ENCODE data around the gene ZNF865. TPM values are rescaled to one million over a fixed set of nuclear protein-coding genes. Genes with fewer than 3 reads are reported as not detected.

The ZNF865 gene
- total RNA-seq, 5 donors from 2014 or later (not counting 1 experiment from before 2014, with no cell fraction given): 16.3 to 29.4 (median 27.3) TPM

GRCh38 chr19:55620410-55621204 lies 15.2 kb downstream of the ZNF865 start:
- POLR2A ChIA-PET: interaction anchor here in 1 of 2 donors (0.6 kb wide), 1 partner anchor 361 kb away, joined by 3 read pairs; no protein-coding TSS in a partner anchor
- peaks cover 13% of the 10 kb centered on the region for H3K36me3 Mint-ChIP-seq
- Histone ChIP-seq H3K27ac (ENCODE audit: low read length) (no peak overlapping the region), H3K36me3 (ENCODE audit: control insufficient read depth in 2 of 2, extremely low read depth in 1 of 2, insufficient read depth in 1 of 2, low read length in 1 of 2) (peaks cover 8 to 17% of the 10 kb centered on the region in 2 donors), H3K4me3 (ENCODE audit: control insufficient read depth in 1 of 2, extremely low read depth in 1 of 2, low read length in 1 of 2) (no peak overlapping the region), H3K27me3 (replicated peaks in 1 of 2; ENCODE audit: control insufficient read depth in 2 of 2, extremely low read depth in 1 of 2, insufficient read depth in 2 of 2, low read length in 1 of 2) (no peaks in the 10 kb centered on the region), H3K9me3 (no peaks in the 10 kb centered on the region), H3K4me1 (ENCODE audit: control insufficient read depth in 1 of 2, extremely low read depth in 1 of 2, insufficient read depth in 2 of 2, low read length in 2 of 2) (peaks cover 18 to 27% of the 10 kb centered on the region in 2 experiments)
- no peaks in the 10 kb centered on the region for H3K9me3 Mint-ChIP-seq
- ATAC-seq (replicated peaks in 1 of 4) (peak in 1 of 4 experiments; percentile 11), DNase-seq (peak in 8 of 35 experiments; percentile 16 to 54 (median 38))
- H3K4me3 Mint-ChIP-seq: peak overlapping the region in 1 of 3 donors; percentile 35
- no peaks in the 10 kb centered on the region for H3K27me3 Mint-ChIP-seq
- CTCF ChIA-PET: interaction anchor here in 1 of 2 donors (0.9 kb wide), 1 partner anchor 11 kb away, joined by 4 read pairs; no protein-coding TSS in a partner anchor
- WGBS (ENCODE audit: insufficient coverage): 97% methylated on average over 4 of the region's 12 CpGs
- H3K4me1 Mint-ChIP-seq: peaks cover 33 to 40% (median 37%) of the 10 kb centered on the region in 3 donors
- peak overlapping the region; percentile 76 to 79 for H3K27ac Mint-ChIP-seq

DNA sequence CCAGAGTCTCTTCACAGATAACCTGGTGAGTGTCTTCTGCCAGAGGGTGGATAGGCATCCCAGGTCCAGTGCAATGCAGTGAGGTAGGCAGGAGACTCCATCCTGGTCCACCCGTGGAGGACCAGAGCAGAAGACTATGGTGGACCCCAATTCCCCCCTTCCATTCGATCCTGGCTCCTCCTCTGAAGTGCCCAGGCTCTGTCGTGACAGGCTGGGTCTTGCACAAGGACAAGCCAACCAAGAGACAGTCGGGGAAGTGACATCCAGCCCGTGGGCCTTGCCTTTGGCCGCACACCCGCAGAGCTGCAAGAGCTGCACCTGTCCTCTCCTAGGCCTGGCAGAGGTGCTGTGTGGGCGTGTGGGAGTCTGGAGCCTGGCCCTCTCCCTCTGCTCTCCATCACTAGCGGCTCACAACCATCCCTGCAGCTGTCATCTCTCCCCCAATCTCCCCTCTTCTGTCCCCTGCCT lies 15.8 kb downstream of the ZNF865 start:
- Mint-ChIP-seq H3K4me1 (peaks cover 39 to 44% (median 43%) of the 10 kb centered on the region in 3 donors), H3K9me3 (no peaks in the 10 kb centered on the region), H3K27ac (peak overlapping the region in 1 of 2 donors; percentile 79), H3K27me3 (no peaks in the 10 kb centered on the region), H3K36me3 (peaks cover 13% of the 10 kb centered on the region), H3K4me3 (no peak overlapping the region)
- no peak for DNase-seq
- POLR2A ChIA-PET: no interaction called here
- CTCF ChIA-PET: no interaction called here
- WGBS (ENCODE audit: insufficient coverage): 100% methylated on average over 5 of the region's 9 CpGs
- H3K27me3 ChIP-seq (replicated peaks in 1 of 2; ENCODE audit: control insufficient read depth in 2 of 2, extremely low read depth in 1 of 2, insufficient read depth in 2 of 2, low read length in 1 of 2): no peaks in the 10 kb centered on the region
- H3K9me3 ChIP-seq: no peaks in the 10 kb centered on the region
- H3K27ac ChIP-seq (ENCODE audit: low read length): no peak overlapping the region
- H3K4me3 ChIP-seq (ENCODE audit: control insufficient read depth in 1 of 2, extremely low read depth in 1 of 2, low read length in 1 of 2): peak overlapping the region in 1 of 2 donors; percentile 3
- no peak for ATAC-seq (replicated peaks in 1 of 4)
- peaks cover 21 to 32% of the 10 kb centered on the region in 2 experiments for H3K4me1 ChIP-seq (ENCODE audit: control insufficient read depth in 1 of 2, extremely low read depth in 1 of 2, insufficient read depth in 2 of 2, low read length in 2 of 2)
- H3K36me3 ChIP-seq (ENCODE audit: control insufficient read depth in 2 of 2, extremely low read depth in 1 of 2, insufficient read depth in 1 of 2, low read length in 1 of 2): peaks cover 8 to 14% of the 10 kb centered on the region in 2 donors

DNA sequence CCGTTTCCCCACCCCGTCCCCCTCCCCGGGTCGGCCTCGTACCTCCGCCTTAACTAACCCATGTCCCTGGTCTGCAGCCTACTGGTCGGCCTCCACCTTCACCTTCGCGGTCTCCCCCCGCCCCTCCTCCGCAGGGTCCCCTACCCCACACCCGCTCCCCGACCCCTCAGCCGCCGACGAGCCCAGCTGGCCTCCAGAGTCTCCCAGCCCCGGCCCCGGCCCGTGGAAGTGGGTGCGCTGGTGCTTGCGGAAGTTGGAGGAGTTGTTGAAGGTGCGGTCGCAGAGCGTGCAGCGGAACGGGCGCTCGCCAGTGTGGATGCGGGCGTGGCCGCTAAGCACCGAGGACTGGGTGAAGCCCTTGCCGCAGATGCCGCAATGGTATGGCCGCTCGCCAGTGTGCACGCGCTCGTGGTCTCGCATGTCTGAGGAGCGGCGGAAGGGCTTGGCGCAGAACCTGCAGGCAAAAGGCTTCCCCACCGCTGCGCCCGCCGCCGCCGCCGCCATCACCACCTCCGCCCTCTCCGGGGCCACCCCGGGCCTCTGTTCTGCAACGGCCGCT lies 16.3 kb downstream of the ZNF865 start:
- Histone ChIP-seq H3K27me3 (replicated peaks in 1 of 2; ENCODE audit: control insufficient read depth in 2 of 2, extremely low read depth in 1 of 2, insufficient read depth in 2 of 2, low read length in 1 of 2) (no peaks in the 10 kb centered on the region), H3K36me3 (ENCODE audit: control insufficient read depth in 2 of 2, extremely low read depth in 1 of 2, insufficient read depth in 1 of 2, low read length in 1 of 2) (peaks cover 4 to 11% of the 10 kb centered on the region in 2 donors), H3K9me3 (no peaks in the 10 kb centered on the region), H3K27ac (ENCODE audit: low read length) (no peak overlapping the region), H3K4me1 (ENCODE audit: control insufficient read depth in 1 of 2, extremely low read depth in 1 of 2, insufficient read depth in 2 of 2, low read length in 2 of 2) (peaks cover 22 to 37% of the 10 kb centered on the region in 2 experiments), H3K4me3 (ENCODE audit: control insufficient read depth in 1 of 2, extremely low read depth in 1 of 2, low read length in 1 of 2) (no peak overlapping the region)
- Mint-ChIP-seq H3K36me3 (peaks cover 11% of the 10 kb centered on the region), H3K4me1 (peaks cover 44 to 49% (median 48%) of the 10 kb centered on the region in 3 donors), H3K27me3 (no peaks in the 10 kb centered on the region), H3K4me3 (no peak overlapping the region), H3K9me3 (no peaks in the 10 kb centered on the region), H3K27ac (no peak overlapping the region)
- no peak for ATAC-seq (replicated peaks in 1 of 4)
- DNase-seq: no peak
- ChIA-PET POLR2A (no interaction called here), CTCF (no interaction called here)
- WGBS (ENCODE audit: insufficient coverage): 98% methylated on average over 43 of the region's 55 CpGs

GRCh38 chr19:55622242-55622969 lies 17.0 kb downstream of the ZNF865 start:
- no peak overlapping the region for H3K4me3 Mint-ChIP-seq
- no peaks in the 10 kb centered on the region for H3K27me3 Mint-ChIP-seq
- H3K36me3 ChIP-seq (ENCODE audit: control insufficient read depth in 2 of 2, extremely low read depth in 1 of 2, insufficient read depth in 1 of 2, low read length in 1 of 2): peaks cover 3 to 5% of the 10 kb centered on the region in 2 donors
- H3K4me1 ChIP-seq (ENCODE audit: control insufficient read depth in 1 of 2, extremely low read depth in 1 of 2, insufficient read depth in 2 of 2, low read length in 2 of 2): peaks cover 28 to 44% of the 10 kb centered on the region in 2 experiments
- no peaks in the 10 kb centered on the region for H3K9me3 Mint-ChIP-seq
- DNase-seq: no peak
- 97% methylated on average over 23 of the region's 40 CpGs for WGBS (ENCODE audit: insufficient coverage)
- ChIA-PET CTCF (no interaction called here), POLR2A (interaction anchor here in 1 of 2 donors (0.8 kb wide), 1 partner anchor 11 kb away, joined by 3 read pairs; no protein-coding TSS in a partner anchor)
- H3K27ac ChIP-seq (ENCODE audit: low read length): no peak overlapping the region
- H3K27me3 ChIP-seq (replicated peaks in 1 of 2; ENCODE audit: control insufficient read depth in 2 of 2, extremely low read depth in 1 of 2, insufficient read depth in 2 of 2, low read length in 1 of 2): no peaks in the 10 kb centered on the region
- ATAC-seq (replicated peaks in 1 of 4): no peak
- peaks cover 7% of the 10 kb centered on the region for H3K36me3 Mint-ChIP-seq
- H3K27ac Mint-ChIP-seq: no peak overlapping the region
- peaks cover 50 to 55% (median 54%) of the 10 kb centered on the region in 3 donors for H3K4me1 Mint-ChIP-seq
- no peaks in the 10 kb centered on the region for H3K9me3 ChIP-seq
- H3K4me3 ChIP-seq (ENCODE audit: control insufficient read depth in 1 of 2, extremely low read depth in 1 of 2, low read length in 1 of 2): no peak overlapping the region

- Mint-ChIP-seq H3K4me3 (peak overlapping the region in 1 of 3 donors; percentile 84), H3K36me3 (peaks cover 3% of the 10 kb centered on the region), H3K4me1 (peaks cover 53 to 59% (median 57%) of the 10 kb centered on the region in 3 donors), H3K27ac (peak overlapping the region in 1 of 2 donors; percentile 95), H3K27me3 (no peaks in the 10 kb centered on the region), H3K9me3 (no peaks in the 10 kb centered on the region)
- peaks cover 30 to 44% of the 10 kb centered on the region in 2 experiments for H3K4me1 ChIP-seq (ENCODE audit: control insufficient read depth in 1 of 2, extremely low read depth in 1 of 2, insufficient read depth in 2 of 2, low read length in 2 of 2)
- no peak overlapping the region for H3K4me3 ChIP-seq (ENCODE audit: control insufficient read depth in 1 of 2, extremely low read depth in 1 of 2, low read length in 1 of 2)
- POLR2A ChIA-PET: interaction anchor here in 1 of 2 donors (0.8 kb wide), 1 partner anchor 10 kb away, joined by 3 read pairs; no protein-coding TSS in a partner anchor
- no peaks in the 10 kb centered on the region for H3K9me3 ChIP-seq
- CTCF ChIA-PET: interaction anchor here (0.6 to 4.4 kb wide), 4 partner anchors 9 to 71 kb away, joined by 4 to 42 read pairs (median 14); partner anchors contain the start of gene ZNF865 (in 1 of the 2)
- no peaks in the 10 kb centered on the region for H3K27me3 ChIP-seq (replicated peaks in 1 of 2; ENCODE audit: control insufficient read depth in 2 of 2, extremely low read depth in 1 of 2, insufficient read depth in 2 of 2, low read length in 1 of 2)
- ATAC-seq (replicated peaks in 1 of 4) (no peak), DNase-seq (no peak)
- WGBS (ENCODE audit: insufficient coverage): 98% methylated on average over 6 of the region's 7 CpGs
- no peak overlapping the region for H3K27ac ChIP-seq (ENCODE audit: low read length)
- peaks cover 0 to 3% of the 10 kb centered on the region in 2 donors for H3K36me3 ChIP-seq (ENCODE audit: control insufficient read depth in 2 of 2, extremely low read depth in 1 of 2, insufficient read depth in 1 of 2, low read length in 1 of 2)
Measured at GRCh38 chr19:55623130-55623529, 17.7 kb downstream of the ZNF865 start.
